ENCODE data around the gene MRTO4. TPM values are rescaled to one million over a fixed set of nuclear protein-coding genes. Genes with fewer than 3 reads are reported as not detected.

The MRTO4 gene
- 10 to 100 TPM in 3 of 4 donors, 1 to 10 TPM in 1; 10.0 to 26.2 (median 16.9) TPM for total RNA-seq

DNA sequence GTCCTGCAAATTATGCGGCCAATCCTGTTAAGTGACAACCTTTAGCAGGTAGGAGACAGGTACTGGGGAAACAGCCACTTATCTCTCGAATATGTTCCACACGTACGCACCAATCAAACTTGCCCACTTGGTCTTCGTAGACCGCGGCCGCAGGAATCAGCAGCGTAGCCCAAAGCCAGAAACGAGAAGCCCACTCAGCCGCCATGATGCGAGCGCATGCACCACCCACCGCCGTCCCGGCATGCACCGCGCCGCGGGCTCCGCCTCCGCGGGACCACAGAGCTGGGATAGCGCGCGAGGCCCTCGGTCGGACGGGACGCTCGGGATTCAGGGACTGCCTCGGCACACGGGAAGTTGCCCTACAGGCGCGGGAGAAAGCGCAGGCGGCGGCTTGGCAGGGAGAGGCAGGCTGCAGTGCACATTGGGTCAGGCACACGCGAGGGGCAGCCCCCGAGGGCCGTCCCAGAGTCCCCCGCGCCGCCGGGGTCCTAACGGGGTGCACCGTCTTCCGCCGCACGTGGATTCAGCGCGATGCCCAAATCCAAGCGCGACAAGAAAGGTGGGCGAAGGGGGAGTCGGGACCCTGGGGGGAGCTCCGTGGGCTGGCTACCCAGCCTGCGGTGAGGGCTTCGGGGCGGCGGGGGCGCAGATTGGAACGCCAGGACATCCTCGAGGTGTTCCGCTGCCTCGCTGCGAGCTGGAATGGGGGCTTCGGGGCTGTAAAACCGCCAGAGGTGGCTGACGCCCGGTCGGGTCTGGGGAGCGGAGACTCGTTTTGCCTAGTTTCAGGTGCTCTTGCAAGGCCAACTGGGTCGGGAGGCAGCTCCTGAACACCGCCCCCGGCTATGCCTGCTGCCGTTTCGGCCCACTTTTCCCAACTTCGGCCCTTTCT is at the start of gene MRTO4, which contains the start of gene EMC1:
Gene MRTO4 (plus strand): TSS at position 501 of the 892 bp plus-strand sequence. CDS start 31 bp downstream, at position 532.
Gene EMC1 (minus strand): TSS at position 220 of the 892 bp plus-strand sequence. CDS start 15 bp downstream, at position 205.
- no peaks in the 10 kb centered on the region for H3K9me3 ChIP-seq
- no peaks in the 10 kb centered on the region for H3K27me3 ChIP-seq
- intact Hi-C loops (cut with DNase I) = loop anchor here (5.0 to 10.0 kb wide), 2 partner anchors 53 to 411 kb away; partner anchors contain the start of gene HTR6
- 1% methylated on average over 35 of the region's 81 CpGs for WGBS
- TF ChIP-seq POLR2AphosphoS5 (IDR thresholded peaks at IDR 0.05) = peak; percentile 72 to 88
- TF ChIP-seq, protein P1, sequence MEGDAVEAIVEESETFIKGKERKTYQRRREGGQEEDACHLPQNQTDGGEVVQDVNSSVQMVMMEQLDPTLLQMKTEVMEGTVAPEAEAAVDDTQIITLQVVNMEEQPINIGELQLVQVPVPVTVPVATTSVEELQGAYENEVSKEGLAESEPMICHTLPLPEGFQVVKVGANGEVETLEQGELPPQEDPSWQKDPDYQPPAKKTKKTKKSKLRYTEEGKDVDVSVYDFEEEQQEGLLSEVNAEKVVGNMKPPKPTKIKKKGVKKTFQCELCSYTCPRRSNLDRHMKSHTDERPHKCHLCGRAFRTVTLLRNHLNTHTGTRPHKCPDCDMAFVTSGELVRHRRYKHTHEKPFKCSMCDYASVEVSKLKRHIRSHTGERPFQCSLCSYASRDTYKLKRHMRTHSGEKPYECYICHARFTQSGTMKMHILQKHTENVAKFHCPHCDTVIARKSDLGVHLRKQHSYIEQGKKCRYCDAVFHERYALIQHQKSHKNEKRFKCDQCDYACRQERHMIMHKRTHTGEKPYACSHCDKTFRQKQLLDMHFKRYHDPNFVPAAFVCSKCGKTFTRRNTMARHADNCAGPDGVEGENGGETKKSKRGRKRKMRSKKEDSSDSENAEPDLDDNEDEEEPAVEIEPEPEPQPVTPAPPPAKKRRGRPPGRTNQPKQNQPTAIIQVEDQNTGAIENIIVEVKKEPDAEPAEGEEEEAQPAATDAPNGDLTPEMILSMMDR (IDR thresholded peaks at IDR 0.05) = no peak
- peak; percentile 95 for DNase-seq (ENCODE audit: extremely low spot score)
- peak within 1 kb of the TSS; percentile 77 to 92 (median 86) for H3K4me3 ChIP-seq
- peak within 1 kb of the TSS; percentile 83 to 94 (median 92) for H3K27ac ChIP-seq (replicated peaks in 1 of 4)
- peaks cover 5 to 30% (median 16%) of the 10 kb centered on the region in 4 donors for H3K36me3 ChIP-seq
- peaks cover 30 to 47% (median 39%) of the 10 kb centered on the region in 4 donors for H3K4me1 ChIP-seq

DNA sequence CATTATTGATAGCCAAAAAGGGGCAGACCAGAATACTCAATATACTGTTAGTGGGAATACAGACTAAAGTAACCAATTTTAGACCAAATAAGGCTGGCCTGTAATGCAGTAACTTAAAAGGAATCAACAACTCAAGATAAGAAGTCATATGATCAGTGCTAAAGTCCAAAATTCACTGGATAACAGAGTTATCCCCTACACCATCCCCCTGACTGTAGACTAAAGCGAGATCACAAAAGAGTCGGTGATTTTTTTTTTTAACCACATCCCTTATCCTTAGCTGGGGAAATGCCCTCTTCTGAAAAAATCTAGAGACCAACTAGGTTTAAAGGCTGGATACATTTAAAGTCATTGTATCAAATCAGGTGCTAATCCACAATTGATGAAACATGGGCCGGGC is 49.2 kb upstream of the MRTO4 start:
- WGBS = 92% methylated on average over 3 of the region's 3 CpGs
- H3K9me3 ChIP-seq = no peaks in the 10 kb centered on the region
- H3K4me1 ChIP-seq = peaks cover 62 to 91% (median 82%) of the 10 kb centered on the region in 4 donors
- H3K27ac ChIP-seq (replicated peaks in 1 of 4) = peak overlapping the region in 3 of 4 donors; percentile 57 to 98 (median 96)
- peaks cover 23 to 41% (median 32%) of the 10 kb centered on the region in 4 donors for H3K36me3 ChIP-seq
- TF ChIP-seq EP300 (IDR thresholded peaks at IDR 0.05) (no peak), POLR2A (IDR thresholded peaks at IDR 0.05; ENCODE audit: low read depth) (no peak), POLR2AphosphoS5 (IDR thresholded peaks at IDR 0.05) (no peak)
- TF ChIP-seq, protein P1 (IDR thresholded peaks at IDR 0.05) = no peak
- no peaks in the 10 kb centered on the region for H3K27me3 ChIP-seq
- intact Hi-C loops (cut with DNase I) = no loop called here
- no peak for DNase-seq (ENCODE audit: extremely low spot score)
- no peak overlapping the region for H3K4me3 ChIP-seq

DNA sequence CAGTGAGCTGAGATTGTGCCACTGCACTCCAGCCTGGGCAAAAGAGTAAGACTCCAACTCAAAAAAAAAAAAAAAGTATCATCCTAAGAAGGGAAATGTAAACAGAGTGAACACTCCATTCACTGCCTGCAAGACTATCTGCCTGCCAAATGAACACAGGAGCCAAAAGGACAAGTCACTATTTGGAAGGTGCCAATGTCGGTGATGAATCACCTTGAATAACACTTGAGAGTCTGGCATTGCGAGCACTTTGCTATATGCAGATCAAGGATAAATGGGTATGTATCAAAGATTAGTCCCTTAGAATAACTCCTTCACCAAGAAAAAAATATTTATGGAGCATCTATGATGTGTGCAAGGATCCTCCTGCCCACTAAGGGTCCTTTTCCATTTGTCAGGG is 48.2 kb upstream of the MRTO4 start:
- Histone ChIP-seq H3K27me3 (no peaks in the 10 kb centered on the region), H3K4me1 (peaks cover 73 to 100% (median 92%) of the 10 kb centered on the region in 4 donors), H3K36me3 (peaks cover 12 to 30% (median 22%) of the 10 kb centered on the region in 4 donors), H3K4me3 (no peak overlapping the region), H3K27ac (replicated peaks in 1 of 4) (peak overlapping the region; percentile 68 to 98 (median 96)), H3K9me3 (no peaks in the 10 kb centered on the region)
- intact Hi-C loops (cut with DNase I) = no loop called here
- 37% methylated on average over 2 of the region's 2 CpGs for WGBS
- DNase-seq (ENCODE audit: extremely low spot score) = no peak
- TF ChIP-seq POLR2AphosphoS5 (IDR thresholded peaks at IDR 0.05) = peak; percentile 39 to 69
- TF ChIP-seq, protein P1 (IDR thresholded peaks at IDR 0.05) = no peak
- TF ChIP-seq EP300 (IDR thresholded peaks at IDR 0.05) = no peak

DNA sequence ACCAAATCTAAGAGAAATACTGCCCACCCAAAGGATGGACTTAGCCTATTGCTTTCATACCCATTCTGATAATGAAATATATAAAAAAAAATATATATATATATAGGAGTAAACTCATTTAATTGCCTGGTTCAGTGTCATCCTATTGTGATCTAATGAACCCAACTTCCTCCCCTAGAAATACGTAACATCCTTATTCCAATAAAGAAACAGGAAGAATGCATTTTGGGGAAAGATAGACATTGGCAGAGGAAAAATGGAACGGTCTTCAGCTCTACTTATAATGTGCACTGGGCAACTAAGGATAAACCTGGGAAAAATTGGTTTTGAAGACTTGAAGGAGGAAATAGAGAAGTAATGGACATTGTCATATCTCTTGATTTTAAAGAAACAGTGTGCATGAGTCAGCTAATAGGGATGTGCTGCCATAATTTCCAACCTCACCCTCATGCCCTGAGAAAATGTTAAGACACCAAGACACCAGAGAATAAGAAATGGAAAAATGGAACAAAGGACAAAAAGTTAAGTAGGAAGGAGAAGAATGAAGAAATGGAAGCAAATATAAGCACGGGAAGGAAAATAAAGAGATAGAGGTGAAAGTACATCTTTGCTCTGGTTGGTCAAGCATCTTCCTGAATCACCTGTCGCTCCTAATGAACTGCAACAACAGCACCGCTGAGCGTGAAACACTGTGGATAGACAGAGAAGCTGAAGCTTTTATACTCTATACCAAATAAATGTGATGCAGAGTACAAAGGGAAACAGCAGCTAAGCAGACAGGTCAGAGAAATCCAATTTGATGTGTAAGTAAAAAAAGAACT is 46.9 kb upstream of the MRTO4 start:
- intact Hi-C loops (cut with DNase I) = loop anchor here (5.0 kb wide), 1 partner anchor 38 kb away; no protein-coding TSS in a partner anchor
- Histone ChIP-seq H3K4me1 (peaks cover 78 to 95% (median 93%) of the 10 kb centered on the region in 4 donors), H3K27ac (replicated peaks in 1 of 4) (peak overlapping the region; percentile 68 to 98 (median 96)), H3K4me3 (no peak overlapping the region), H3K9me3 (no peaks in the 10 kb centered on the region), H3K27me3 (no peaks in the 10 kb centered on the region), H3K36me3 (peaks cover 2 to 19% (median 11%) of the 10 kb centered on the region in 4 donors)
- DNase-seq (ENCODE audit: extremely low spot score) = no peak
- WGBS = 78% methylated on average over 6 of the region's 6 CpGs
- TF ChIP-seq POLR2AphosphoS5 (IDR thresholded peaks at IDR 0.05) (no peak), POLR2A (IDR thresholded peaks at IDR 0.05; ENCODE audit: low read depth) (no peak), EP300 (IDR thresholded peaks at IDR 0.05) (no peak)
- TF ChIP-seq, protein P1 (IDR thresholded peaks at IDR 0.05) = no peak
